Dermis microvascular lymphatic vessel endothelial cell (primary cell): ENCODE data around the gene CREB5. TPM values are rescaled to one million over a fixed set of nuclear protein-coding genes. Genes with fewer than 3 reads are reported as not detected.
"Not testable (repeated sequence)": the region's sequence is repeated elsewhere in the genome, so short reads cannot be mapped to it uniquely, and the experiment has no call there.

Experiments
- DNase-seq, 2 donors: peaks; one replicate each; pipeline versions ENCODE4 v3.0.0 to v3.0.0-alpha.2; 2010; ENCODE audit warnings: low read depth in 2 of 2
- total RNA-seq: library from RNA; depleted of rRNA; stranded (reverse); fragments of >200 nt; gene quantifications from 2 replicates; pipeline ENCODE4 v1.2.1, GENCODE V29; 2014

The CREB5 gene
- total RNA-seq, 1 donor from 2014 or later, result 3.0 TPM

GRCh38 chr7:28546067-28546466 is 133.7 kb downstream of the CREB5 start:
- no peak for DNase-seq

DNA sequence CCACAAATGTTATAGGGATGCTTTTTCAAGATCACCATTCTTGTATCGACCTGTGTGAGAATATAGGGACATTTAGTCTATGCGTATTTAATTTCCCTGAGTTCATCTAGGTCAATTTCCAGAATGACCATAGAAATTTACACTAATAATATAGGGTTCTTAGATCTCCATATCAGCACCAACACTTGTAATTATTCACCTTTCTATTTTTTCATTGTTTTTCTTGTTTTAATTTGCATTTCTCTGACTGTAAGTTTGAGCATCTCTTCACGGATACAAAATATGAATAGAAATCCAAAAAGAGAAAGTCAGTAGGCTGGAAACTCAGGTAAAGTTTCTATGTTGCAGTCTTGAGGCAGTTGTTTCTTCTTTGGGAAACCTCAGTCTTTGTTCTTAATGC is 134.8 kb downstream of the CREB5 start:
- no peak for DNase-seq

- no peak for DNase-seq
These were observed 136.1 kb downstream of the CREB5 start for GRCh38 chr7:28548416-28548815.

DNA sequence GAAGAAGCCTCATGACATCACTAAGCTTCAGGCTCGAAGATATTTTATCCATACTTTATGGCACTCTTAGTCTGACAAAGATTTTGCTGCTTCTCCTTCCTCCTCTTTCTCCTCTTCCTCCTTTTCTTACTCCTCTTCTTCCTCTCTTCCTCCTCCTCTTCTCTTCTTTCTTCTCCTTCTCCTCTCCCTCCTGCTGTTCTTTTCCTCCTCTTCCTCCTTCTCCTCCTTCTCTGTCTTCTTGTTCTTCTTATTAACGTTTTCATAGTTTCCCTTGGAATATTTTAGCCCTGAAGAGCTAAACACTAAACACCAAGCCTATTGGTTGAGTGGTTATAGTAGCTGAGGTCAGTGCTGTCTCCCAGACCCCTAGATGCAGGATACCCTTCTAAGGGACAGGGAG is 137.7 kb downstream of the CREB5 start:
- no peak for DNase-seq

- DNase-seq, result no peak
These were observed 138.4 kb downstream of the CREB5 start for GRCh38 chr7:28550580-28551186.

DNA sequence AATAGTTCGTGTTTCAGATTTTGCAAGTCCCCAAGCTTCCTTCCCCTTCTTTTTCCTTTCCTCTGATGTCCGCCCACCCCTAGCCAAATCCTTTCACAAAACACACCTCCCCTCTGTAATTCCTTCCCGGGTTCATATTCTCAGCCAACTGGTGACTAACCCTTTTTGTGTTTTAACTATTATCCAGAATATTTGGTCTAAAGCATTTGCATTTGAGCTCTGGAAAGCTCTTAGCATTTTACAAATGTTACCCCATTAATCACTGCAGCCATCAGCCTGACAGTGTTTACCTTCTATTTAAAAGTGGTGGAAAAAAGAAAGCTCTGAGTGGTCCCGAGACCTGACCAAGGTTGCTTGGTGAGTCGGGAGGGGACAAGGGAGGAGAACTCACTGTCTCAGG is 139.0 kb downstream of the CREB5 start:
- no peak for DNase-seq

DNA sequence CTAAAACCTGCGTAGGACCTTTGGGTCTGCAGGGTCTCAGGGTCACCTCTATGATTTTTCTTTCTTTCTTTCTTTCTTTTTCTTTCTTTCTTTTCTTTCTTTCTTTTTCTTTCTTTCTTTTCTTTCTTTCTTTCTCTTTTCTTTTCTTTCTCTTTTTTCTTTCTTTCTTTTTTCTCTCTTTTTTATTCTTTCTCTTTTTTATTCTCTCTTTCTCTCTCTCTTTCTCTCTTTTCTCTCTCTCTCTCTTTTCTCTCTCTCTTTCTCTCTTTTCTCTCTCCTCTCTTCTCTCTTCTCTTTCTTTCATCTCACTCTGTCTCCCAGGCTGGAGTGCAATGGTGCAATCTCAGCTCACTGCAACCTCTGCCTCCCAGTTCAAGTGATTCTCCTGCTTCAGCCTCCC is 139.4 kb downstream of the CREB5 start:
- DNase-seq, result not testable (repeated sequence)

DNA sequence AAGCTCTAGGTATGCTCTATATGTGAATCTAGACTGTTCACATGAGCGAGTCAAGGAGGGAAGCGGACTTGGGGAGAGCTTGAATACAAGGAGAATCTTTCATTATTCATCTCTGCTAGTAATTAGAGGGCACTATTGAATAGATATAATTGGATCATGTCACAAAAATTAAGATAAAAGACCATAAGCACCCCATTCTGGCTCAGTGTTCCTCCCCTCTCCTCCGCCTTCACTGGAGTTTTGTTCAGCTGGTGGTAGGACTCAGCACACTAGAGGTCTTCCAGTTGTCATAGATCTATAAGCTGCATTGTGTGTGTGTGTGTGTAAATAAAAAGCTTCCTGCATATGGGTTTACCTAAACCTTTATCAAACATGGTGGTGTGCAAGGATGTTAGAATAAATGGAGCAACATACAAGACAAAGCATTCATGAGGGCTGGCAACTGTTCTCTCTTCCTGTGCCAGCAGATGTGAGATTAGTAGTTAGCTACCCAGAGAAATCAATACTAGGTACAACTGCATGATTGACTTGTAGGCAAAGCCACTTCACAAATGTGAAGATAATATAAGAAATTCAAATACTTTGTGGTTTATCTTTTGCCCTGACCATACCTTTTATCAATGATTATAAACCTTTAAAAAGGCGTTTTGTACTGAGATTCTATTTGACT is 142.6 kb downstream of the CREB5 start:
- DNase-seq, result no peak

GRCh38 chr7:28556025-28556424 is 143.7 kb downstream of the CREB5 start:
- no peak for DNase-seq

DNA sequence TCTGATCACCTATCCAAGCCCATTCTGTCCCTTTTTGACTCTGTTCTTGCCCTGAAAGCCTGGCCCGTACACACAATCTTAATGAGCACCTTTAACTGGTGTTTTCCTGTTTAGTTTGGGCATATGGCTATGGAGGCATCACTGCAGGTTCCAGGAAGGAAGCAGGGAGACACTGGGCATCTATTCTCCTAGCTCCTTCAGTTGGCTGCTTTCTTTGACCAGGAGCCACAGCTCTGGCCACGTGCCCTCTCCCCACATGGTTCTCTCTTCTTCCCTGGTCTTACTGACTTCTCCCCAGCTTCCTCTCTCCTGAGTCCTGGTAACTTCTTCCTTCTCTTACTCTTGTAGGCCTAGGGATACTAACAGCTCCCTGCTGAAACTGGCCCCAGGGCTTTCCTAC is 144.4 kb downstream of the CREB5 start:
- no peak for DNase-seq

GRCh38 chr7:28558236-28558635 is 145.9 kb downstream of the CREB5 start:
- no peak for DNase-seq

GRCh38 chr7:28560767-28561166 is 148.4 kb downstream of the CREB5 start:
- DNase-seq, result no peak

- DNase-seq, result no peak
These were observed 151.7 kb downstream of the CREB5 start for GRCh38 chr7:28564033-28564432.

DNA sequence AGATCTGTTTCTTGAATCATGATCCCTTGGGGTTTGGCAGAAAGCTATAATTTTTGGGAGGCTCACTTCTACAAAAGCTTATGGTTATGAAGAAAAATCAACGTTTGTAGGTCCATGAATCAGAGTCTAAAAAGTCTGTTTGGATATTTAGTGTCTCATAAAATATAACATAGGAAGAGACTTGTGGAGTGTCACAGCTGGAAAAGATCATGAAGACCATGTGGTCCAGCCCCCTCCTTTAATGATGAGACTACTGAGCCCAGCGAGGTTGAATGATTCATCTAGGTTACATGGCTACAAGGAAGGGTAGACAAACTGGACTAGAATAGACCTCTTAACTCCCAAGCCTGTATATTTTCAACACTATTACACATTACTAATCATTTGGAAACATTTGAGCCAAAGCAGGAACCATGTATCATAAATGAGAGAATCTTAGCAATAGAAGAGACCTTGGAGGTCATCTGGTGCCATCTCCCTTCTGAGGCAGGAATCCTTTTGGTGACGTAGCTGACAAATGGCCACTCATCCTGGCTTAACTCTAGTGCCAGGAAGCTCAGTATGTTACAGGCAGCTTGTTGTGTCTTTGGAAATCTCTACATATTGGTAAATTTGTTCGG is 152.5 kb downstream of the CREB5 start:
- DNase-seq, result no peak

- DNase-seq, result no peak
These were observed 153.7 kb downstream of the CREB5 start for GRCh38 chr7:28565980-28566379.

GRCh38 chr7:28570113-28570969 is 158.0 kb downstream of the CREB5 start:
- DNase-seq, result no peak

GRCh38 chr7:28570970-28571288 is 158.6 kb downstream of the CREB5 start:
- no peak for DNase-seq

- no peak for DNase-seq
These were observed 159.1 kb downstream of the CREB5 start for GRCh38 chr7:28571405-28571804.

DNA sequence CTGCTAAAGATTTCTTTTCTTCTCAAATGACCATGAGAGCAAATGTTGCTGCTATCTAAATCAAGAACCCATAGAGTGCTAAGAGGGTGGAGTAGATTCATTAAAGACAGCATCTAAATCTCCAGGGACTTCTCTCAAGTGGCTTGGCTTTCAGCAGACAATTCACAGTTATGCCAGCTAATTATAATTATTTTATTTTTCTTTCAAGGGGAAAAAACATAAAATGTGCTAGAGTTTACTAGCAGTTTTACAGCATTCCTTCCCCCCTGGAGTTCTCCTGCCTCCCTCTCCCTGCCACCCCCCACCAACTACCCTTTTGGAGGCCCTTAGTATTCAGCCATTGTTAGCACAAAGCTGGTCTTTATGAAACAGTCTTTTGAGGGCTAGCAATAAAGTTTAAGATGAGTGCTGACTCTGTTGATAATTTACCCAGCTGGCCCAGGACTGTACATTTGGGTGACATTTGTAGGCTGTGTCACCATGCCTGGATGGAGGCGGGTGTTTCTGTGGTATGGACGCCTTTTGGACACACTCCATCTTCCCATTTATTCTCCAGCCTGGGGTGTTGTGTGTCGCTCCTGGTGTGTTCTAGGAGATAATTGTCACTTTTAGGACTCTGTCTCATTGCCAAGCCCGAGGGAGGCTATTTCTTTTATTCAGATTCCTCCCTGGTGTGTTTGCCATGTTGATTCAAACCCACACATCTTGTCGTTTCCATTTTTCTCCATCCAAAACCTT is 160.2 kb downstream of the CREB5 start:
- no peak for DNase-seq

GRCh38 chr7:28573059-28573553 is 160.8 kb downstream of the CREB5 start:
- DNase-seq, result peak in 1 of 2 donors; percentile 53

DNA sequence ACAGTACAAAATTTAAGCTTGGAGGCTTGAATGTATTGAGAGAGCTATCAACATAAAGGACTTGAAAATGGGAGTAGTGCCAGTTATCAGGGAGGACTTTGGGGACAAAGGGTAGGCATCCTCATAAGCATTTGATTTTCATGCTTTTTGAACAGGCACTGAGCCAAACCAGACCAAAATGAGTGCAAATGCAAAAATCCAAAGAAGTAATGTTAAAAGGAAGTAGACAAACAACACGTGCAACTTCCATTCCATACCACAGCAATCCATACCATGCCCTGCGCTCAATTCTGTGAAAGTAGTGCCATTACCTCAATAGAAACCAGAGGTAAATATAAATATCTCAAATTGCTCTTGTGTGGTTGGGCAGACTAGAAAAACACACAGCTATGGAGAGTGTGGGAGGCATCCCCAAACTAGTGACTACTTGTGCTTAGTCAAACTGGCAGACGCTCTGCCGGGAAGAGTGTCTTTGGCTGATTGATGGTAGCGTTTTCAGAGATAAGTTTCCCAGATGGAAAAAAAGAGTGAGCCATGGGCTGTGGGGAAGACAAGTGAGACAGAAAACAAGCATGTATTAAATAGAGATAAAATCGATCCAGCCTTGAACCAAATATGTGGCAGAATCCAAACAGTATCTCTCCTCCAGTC is 161.5 kb downstream of the CREB5 start:
- DNase-seq, result no peak
